HepG2 (cell line): ENCODE data around the gene CNTROB. TPM values are rescaled to one million over a fixed set of nuclear protein-coding genes. Genes with fewer than 3 reads are reported as not detected.

Experiments used
- ATAC-seq: fragments of 200-7000 bp; cut with Tn5 transposase; 3 replicates; pipeline ENCODE4 v1.9.1; 2020; ENCODE audit warnings: mild to moderate bottlenecking, moderate library complexity
- BruUV-seq: library from RNA; stranded (reverse); fragments of 400-500 nt; replicated peaks from 2 replicates; lab custom pipeline; 2021; lab: Mats Ljungman, UMichigan
- CTCF ChIA-PET: fragments of 300-600 bp; formaldehyde crosslinking; extraction: SDS; loops from one replicate; lab custom pipeline; 2021; ENCODE audit warnings: low total read pairs, inconsistent platforms, low intra/inter-chr PET ratio; lab: Yijun Ruan, JAX
- POLR2A ChIA-PET: fragments of 350-600 bp; sonication (Branson Sonifier 250); formaldehyde crosslinking; loops from one replicate; lab custom pipeline; 2020; ENCODE audit warnings: antibody characterized with exemption, inconsistent platforms; lab: Yijun Ruan, JAX
- DNase-seq: peaks from one replicate; pipeline ENCODE4 v3.0.0-alpha.2; 2015; ENCODE audit warnings: low spot score
- FAIRE-seq: peaks from 3 replicates; lab custom pipeline; 2011; peaks lifted over from hg19 to GRCh38; lab: Jason Lieb, UNC
- H2AFZ ChIP-seq: one replicate; pipeline ENCODE4 v1.6.1; 2011; ENCODE audit warnings: low read length, inconsistent platforms
- H3K27ac ChIP-seq: fragments of 300-600 bp; 3 replicates; pipeline ENCODE4 v1.8.0; 2011; ENCODE audit warnings: mixed run types, mild to moderate bottlenecking, mixed read lengths, low read length, inconsistent platforms; ENCODE audit not compliant: insufficient read depth; ENCODE audit errors: extremely low read length
- H3K27me3 ChIP-seq, 2 experiments: fragments of 200-600 bp in 1 of 2; 2 replicates in 1 of 2; 3 replicates in 1 of 2; pipeline versions ENCODE4 v1.6.0 to v1.8.0; 2011; ENCODE audit warnings: low read length in 2 of 2, mild to moderate bottlenecking in 2 of 2, moderate library complexity in 2 of 2, inconsistent platforms in 1 of 2; ENCODE audit not compliant: insufficient read depth in 2 of 2, control insufficient read depth in 1 of 2
- H3K36me3 ChIP-seq, 2 experiments: fragments of 200-600 bp in 1 of 2; replicated peaks in 1 of 2; 2 replicates in 1 of 2; 3 replicates in 1 of 2; pipeline versions ENCODE4 v1.5.1 to v1.8.0; 2011; ENCODE audit warnings: low read length in 2 of 2, inconsistent platforms in 1 of 2; ENCODE audit not compliant: insufficient read depth in 2 of 2, control insufficient read depth in 1 of 2
- H3K4me1 ChIP-seq: 2 replicates; pipeline ENCODE4 v1.5.1; 2012; ENCODE audit warnings: low read length, inconsistent platforms; ENCODE audit not compliant: insufficient read depth
- H3K4me2 ChIP-seq: 2 replicates; pipeline ENCODE4 v1.6.0; 2011; ENCODE audit warnings: low read depth, low read length, inconsistent platforms
- H3K4me3 ChIP-seq, 3 experiments: fragments of 200-600 bp in 1 of 3; sonication (generic), shearing (Covaris generic) in 1 of 3; replicated peaks in 1 of 3; 2 replicates each; pipeline ENCODE4 v1.5.1; 2011 to 2016; ENCODE audit warnings: low read length in 3 of 3, inconsistent platforms in 2 of 3, low read depth in 2 of 3, mild to moderate bottlenecking in 2 of 3, control low read depth in 1 of 3, mixed read lengths in 1 of 3; ENCODE audit not compliant: insufficient read depth in 1 of 3
- H3K79me2 ChIP-seq: one replicate; pipeline ENCODE4 v1.6.1; 2011; ENCODE audit warnings: low read length, inconsistent platforms; ENCODE audit not compliant: insufficient read depth
- H3K9ac ChIP-seq: 2 replicates; pipeline ENCODE4 v1.6.0; 2011; ENCODE audit warnings: mild to moderate bottlenecking, low read depth, low read length, inconsistent platforms; ENCODE audit not compliant: insufficient read depth
- H3K9me3 ChIP-seq: 2 replicates; pipeline ENCODE4 v1.5.1; 2012; ENCODE audit warnings: mild to moderate bottlenecking, low read length
- H4K20me1 ChIP-seq: 2 replicates; pipeline ENCODE4 v1.6.0; 2011; ENCODE audit warnings: inconsistent platforms, mild to moderate bottlenecking, low read length, moderate library complexity; ENCODE audit not compliant: insufficient read depth
- CREB1 ChIP-seq, 2 experiments: fragments of 450-650 bp in 1 of 2; IDR thresholded peaks; 2 replicates each; pipeline ENCODE4 v1.6.1; 2016 to 2017; ENCODE audit warnings: control low read depth in 1 of 2, mild to moderate bottlenecking in 1 of 2, missing compliant biosample characterization in 1 of 2, missing genetic modification characterization in 1 of 2
- KMT2A ChIP-seq: sonication (generic); formaldehyde crosslinking; IDR thresholded peaks from 2 replicates; pipeline ENCODE4 v1.4.0; 2020; ENCODE audit warnings: missing genetic modification reagents
- MTA3 ChIP-seq: sonication (generic); formaldehyde crosslinking; IDR thresholded peaks from 2 replicates; pipeline ENCODE4 v1.4.0; 2020; ENCODE audit warnings: missing genetic modification reagents
- ZNF138 ChIP-seq: sonication (generic); formaldehyde crosslinking; IDR thresholded peaks from 2 replicates; pipeline ENCODE4 v1.5.0; 2020; ENCODE audit warnings: mild to moderate bottlenecking, low read depth, missing genetic modification reagents
- ZNF318 ChIP-seq: sonication (generic); formaldehyde crosslinking; IDR thresholded peaks from 2 replicates; pipeline ENCODE4 v1.4.0; 2020; ENCODE audit warnings: mild to moderate bottlenecking, missing genetic modification reagents
- WGBS: methylation state at CpG from one replicate; pipeline ENCODE4 v1.1.6; 2017; ENCODE audit warnings: low lambda C conversion rate; 5-methylcytosine and 5-hydroxymethylcytosine counted together
- in situ Hi-C: cut with HindIII; loops from 2 replicates; pipeline ENCODE4 v1.10.0; 2017; ENCODE audit warnings: low pct_unique_long_range_greater_than_20kb; ENCODE audit not compliant: extremely low pct_ligation_motif_present
- intact Hi-C: fragments of 100-400 bp; cut with micrococcal nuclease; formaldehyde crosslinking; loops from one replicate; pipeline ENCODE4 v1.10.0; 2022; ENCODE audit not compliant: unreplicated experiment
- polyA plus RNA-seq, 8 experiments: library from polyadenylated mRNA; depleted of rRNA in 3 of 8; stranded (reverse) in 7 of 8; unstranded in 1 of 8; fragments of >200 nt; fragmentation: Illumina TruSeq in 4 of 8; extraction: Trizol in 4 of 8; gene quantifications; 2 replicates each; pipeline versions ENCODE4 v1.2.1 to v1.2.3, GENCODE V29; 2011 to 2016; ENCODE audit warnings: low read depth in 4 of 8, missing spikeins in 1 of 8, mixed read lengths in 1 of 8; ENCODE audit not compliant: insufficient read depth in 1 of 8
- total RNA-seq, 5 experiments: library from RNA; depleted of rRNA; stranded (reverse); fragments of >200 nt; fragmentation: Illumina TruSeq; extraction: Trizol; gene quantifications; 2 replicates each; pipeline ENCODE4 v1.2.3, GENCODE V29; 2016; ENCODE audit warnings: low read depth in 1 of 5

The CNTROB gene
- total and polyA plus RNA-seq, 2 of the 13 experiments (the other 11 are each of a cell fraction or from before 2014, with no cell fraction given) = 21.2 to 24.1 TPM

- no peak for TF ChIP-seq ZNF318 (CRISPR knock-in tag)
Measured at GRCh38 chr17:7916808-7917207, 15.2 kb upstream of the CNTROB start (continued).

- ChIA-PET POLR2A (no interaction called here), CTCF (no interaction called here)
- Histone ChIP-seq H4K20me1 (no peaks in the 10 kb centered on the region), H3K36me3 (no peaks in the 10 kb centered on the region), H3K4me1 (no peaks in the 10 kb centered on the region), H3K9me3 (no peaks in the 10 kb centered on the region), H3K4me2 (no peak overlapping the region), H3K27ac (no peak overlapping the region), H3K4me3 (no peak overlapping the region), H2AFZ (no peak overlapping the region), H3K79me2 (no peaks in the 10 kb centered on the region)
- intact Hi-C loops = no loop called here
- ATAC-seq (no peak), FAIRE-seq (no peak), DNase-seq (no peak)
- 79% methylated on average over 16 of the region's 16 CpGs for WGBS
- in situ Hi-C loops = no loop called here
- TF ChIP-seq ZNF138 (CRISPR knock-in tag) = no peak
- no peak for TF ChIP-seq KMT2A (CRISPR knock-in tag)
- no peak for TF ChIP-seq MTA3 (CRISPR knock-in tag)
- TF ChIP-seq CREB1 (IDR thresholded peaks at IDR 0.05) = peak; percentile 40; the same call in 1 of the 2 replicates
- TF ChIP-seq CREB1 (CRISPR knock-in tag; IDR thresholded peaks at IDR 0.05) = no peak
- TF ChIP-seq, all 625 proteins: peak for 1
- Histone ChIP-seq H3K9ac (no peak overlapping the region), H3K27me3 (no peaks in the 10 kb centered on the region)
- no TSS peak for BruUV-seq
Measured at GRCh38 chr17:7922269-7922844, 9.6 kb upstream of the CNTROB start.
